ENCODE data around the gene RNF149.
"Not testable (repeated sequence)": the region's sequence is repeated elsewhere in the genome, so short reads cannot be mapped to it uniquely, and the experiment has no call there.

Gene RNF149

GRCh38 chr2:101331202-101331601 is 22.7 kb upstream of the RNF149 start:
- no peak for DNase-seq (ENCODE audit: low spot score)

- DNase-seq (ENCODE audit: low spot score): peak; percentile 94
These were observed 21.9 kb upstream of the RNF149 start for GRCh38 chr2:101330253-101330933.

- no peak for DNase-seq (ENCODE audit: low spot score)
These were observed 20.5 kb upstream of the RNF149 start for GRCh38 chr2:101329026-101329425.

GRCh38 chr2:101328474-101329007 is 20.0 kb upstream of the RNF149 start:
- peak; percentile 84 for DNase-seq (ENCODE audit: low spot score)

- no peak for DNase-seq (ENCODE audit: low spot score)
These were observed 19.4 kb upstream of the RNF149 start for GRCh38 chr2:101327863-101328394.

GRCh38 chr2:101325425-101325824 is 16.9 kb upstream of the RNF149 start:
- DNase-seq (ENCODE audit: low spot score): no peak

GRCh38 chr2:101316568-101316967 is 8.1 kb upstream of the RNF149 start:
- DNase-seq (ENCODE audit: low spot score): not testable (repeated sequence)

GRCh38 chr2:101311696-101312017 is 3.2 kb upstream of the RNF149 start:
- DNase-seq (ENCODE audit: low spot score): no peak

- DNase-seq (ENCODE audit: low spot score): no peak
These were observed 2.6 kb upstream of the RNF149 start for GRCh38 chr2:101310834-101311695.

GRCh38 chr2:101310090-101310833 is 1.8 kb upstream of the RNF149 start:
- no peak for DNase-seq (ENCODE audit: low spot score)

- DNase-seq (ENCODE audit: low spot score): no peak
These were observed 510 bp downstream of the RNF149 start for GRCh38 chr2:101307950-101308431.

- no peak for DNase-seq (ENCODE audit: low spot score)
These were observed 998 bp downstream of the RNF149 start for GRCh38 chr2:101307503-101307902.

- no peak for DNase-seq (ENCODE audit: low spot score)
These were observed 2.1 kb downstream of the RNF149 start for GRCh38 chr2:101306410-101306809.

GRCh38 chr2:101305492-101306078 is 2.9 kb downstream of the RNF149 start:
- no peak for DNase-seq (ENCODE audit: low spot score)

- DNase-seq (ENCODE audit: low spot score): no peak
These were observed 3.5 kb downstream of the RNF149 start for GRCh38 chr2:101305035-101305434.

GRCh38 chr2:101303688-101304087 is 4.8 kb downstream of the RNF149 start:
- no peak for DNase-seq (ENCODE audit: low spot score)

- DNase-seq (ENCODE audit: low spot score): no peak
These were observed 6.5 kb downstream of the RNF149 start for GRCh38 chr2:101302016-101302415.

- no peak for DNase-seq (ENCODE audit: low spot score)
These were observed 7.7 kb downstream of the RNF149 start for GRCh38 chr2:101300836-101301235.

- no peak for DNase-seq (ENCODE audit: low spot score)
These were observed 8.3 kb downstream of the RNF149 start for GRCh38 chr2:101300164-101300563.

- no peak for DNase-seq (ENCODE audit: low spot score)
These were observed 8.9 kb downstream of the RNF149 start for GRCh38 chr2:101299604-101300003.

GRCh38 chr2:101297383-101297782 is 11.1 kb downstream of the RNF149 start:
- no peak for DNase-seq (ENCODE audit: low spot score)

- no peak for DNase-seq (ENCODE audit: low spot score)
These were observed 12.1 kb downstream of the RNF149 start for GRCh38 chr2:101296371-101296770.
